Activated CD4-positive, alpha-beta T cell treated with anti-CD3 and anti-CD28 coated beads, Interleukin-2, amount 50 U/mL, for 48 hours (primary cell): ENCODE results near the gene XPA.
A peak's percentile ranks its signal among the peaks of the same experiment; 100 is the strongest.
"Not testable (repeated sequence)": the region's sequence is repeated elsewhere in the genome, so short reads cannot be mapped to it uniquely, and the experiment has no call there.

Experiments used
- DNase-seq, 2 experiments: peaks; one replicate each; pipeline ENCODE4 v3.0.0-alpha.2; 2020

The XPA gene

GRCh38 chr9:97696803-97697601 is at the start of gene XPA:
TSS of gene XPA (minus strand) at chr9:97697340. CDS start at chr9:97697292, 48 bp downstream.
- peak; percentile 96 to 97 for DNase-seq

- no peak for DNase-seq
Measured at GRCh38 chr9:97744710-97745708, 47.9 kb upstream of the XPA start.

GRCh38 chr9:97744025-97744424 is 46.9 kb upstream of the XPA start:
- not testable (repeated sequence) for DNase-seq

GRCh38 chr9:97742545-97742944 is 45.4 kb upstream of the XPA start:
- DNase-seq: no peak

- no peak for DNase-seq
Measured at GRCh38 chr9:97741947-97742346, 44.8 kb upstream of the XPA start.

GRCh38 chr9:97740848-97741821 is 44.0 kb upstream of the XPA start:
- peak; percentile 41 to 53 for DNase-seq

- DNase-seq: no peak
Measured at GRCh38 chr9:97737429-97737828, 40.3 kb upstream of the XPA start.

- no peak for DNase-seq
Measured at GRCh38 chr9:97735070-97735600, 38.0 kb upstream of the XPA start.

- DNase-seq: no peak
Measured at GRCh38 chr9:97726716-97727115, 29.6 kb upstream of the XPA start.

- no peak for DNase-seq
Measured at GRCh38 chr9:97723819-97724218, 26.7 kb upstream of the XPA start.

- no peak for DNase-seq
Measured at GRCh38 chr9:97722331-97722730, 25.2 kb upstream of the XPA start.

- no peak for DNase-seq
Measured at GRCh38 chr9:97721396-97721795, 24.3 kb upstream of the XPA start.

- DNase-seq: no peak
Measured at GRCh38 chr9:97717866-97718265, 20.7 kb upstream of the XPA start.

- DNase-seq: no peak
Measured at GRCh38 chr9:97714435-97714834, 17.3 kb upstream of the XPA start.

GRCh38 chr9:97711223-97711626 is 14.1 kb upstream of the XPA start:
- no peak for DNase-seq

- peak; percentile 41 to 42 for DNase-seq
Measured at GRCh38 chr9:97710356-97711222, 13.4 kb upstream of the XPA start.

GRCh38 chr9:97706246-97706645 is 9.1 kb upstream of the XPA start:
- DNase-seq: no peak

GRCh38 chr9:97705354-97705950 is 8.3 kb upstream of the XPA start:
- DNase-seq: no peak

GRCh38 chr9:97704851-97705250 is 7.7 kb upstream of the XPA start:
- DNase-seq: no peak

GRCh38 chr9:97704345-97704677 is 7.2 kb upstream of the XPA start:
- DNase-seq: no peak
